ENCODE measurements around the gene TYROBP.

GRCh38 chr19:35868172-35868822, 39.8 kb downstream of the TYROBP start, which contains the start of gene APLP1:
- TF ChIP-seq SUZ12 (IDR thresholded peaks at IDR 0.05; ENCODE audit: low read length) = peak; percentile 42
- no peak for TF ChIP-seq JUN (IDR thresholded peaks at IDR 0.05; ENCODE audit: low read depth, low read length)
- no peak for TF ChIP-seq CREB1 (IDR thresholded peaks at IDR 0.05)
- TF ChIP-seq SIN3A (conservative IDR thresholded peaks at IDR 0.05 in 1 of 2, IDR thresholded peaks at IDR 0.05 in 1 of 2; ENCODE audit: low read depth in 1 of 2, low read length in 2 of 2) = 0 out of 4 replicates have a peak, but pooled peaks of 1 of the 2 experiments have one; percentile 17

Data from H1 (cell line).